ENCODE data around the gene SIAH3. TPM values are rescaled to one million over a fixed set of nuclear protein-coding genes. Genes with fewer than 3 reads are reported as not detected.

SIAH3 gene
- total RNA-seq, 4 donors from 2014 or later = not detected

DNA sequence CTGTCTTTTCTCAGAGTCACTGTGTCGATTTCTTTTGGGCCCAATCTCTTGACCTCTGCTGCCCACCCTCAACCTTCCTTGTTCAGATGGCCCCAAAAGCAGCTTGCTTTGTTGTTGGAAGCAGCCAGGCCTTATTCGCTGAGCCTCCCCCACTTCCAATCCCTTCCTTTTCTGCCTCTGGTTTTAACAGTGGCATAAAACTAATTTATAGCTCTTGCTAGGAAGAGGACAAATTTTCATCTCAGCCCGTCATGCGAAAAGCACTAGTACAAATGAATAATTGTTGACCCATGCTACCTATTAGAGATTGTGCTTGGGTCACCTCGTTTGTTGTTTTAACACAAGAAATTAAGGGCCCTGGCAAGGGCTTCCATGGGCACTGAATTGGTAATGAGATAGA lies 51.1 kb downstream of the SIAH3 start:
- H3K36me3 ChIP-seq = no peaks in the 10 kb centered on the region
- H3K4me1 ChIP-seq = no peaks in the 10 kb centered on the region
- no peak for DNase-seq
- intact Hi-C loops (cut with DNase I; ENCODE audit: low total_unique reads) (no loop called here), in situ Hi-C loops (cut with MboI; ENCODE audit: low pct_ligation_motif_present in 1 of 4, low pct_unique_long_range_greater_than_20kb in 1 of 4, low sequenced_read_pairs in 3 of 4) (no loop called here)
- H3K27me3 ChIP-seq = no peaks in the 10 kb centered on the region
- whole genome bisulfite sequencing, 2 donors (ENCODE audit: low coverage in 1 of 2) = 68 to 86% methylated on average over 5 of the region's 5 CpGs
- no peak overlapping the region for H3K27ac ChIP-seq
- no peaks in the 10 kb centered on the region for H3K9me3 ChIP-seq
- no peak overlapping the region for H3K4me3 ChIP-seq
- no peak for TF ChIP-seq POLR2A (IDR thresholded peaks at IDR 0.05)
- TF ChIP-seq EP300 (IDR thresholded peaks at IDR 0.05; ENCODE audit: low read depth) = no peak
- TF ChIP-seq, protein P1, sequence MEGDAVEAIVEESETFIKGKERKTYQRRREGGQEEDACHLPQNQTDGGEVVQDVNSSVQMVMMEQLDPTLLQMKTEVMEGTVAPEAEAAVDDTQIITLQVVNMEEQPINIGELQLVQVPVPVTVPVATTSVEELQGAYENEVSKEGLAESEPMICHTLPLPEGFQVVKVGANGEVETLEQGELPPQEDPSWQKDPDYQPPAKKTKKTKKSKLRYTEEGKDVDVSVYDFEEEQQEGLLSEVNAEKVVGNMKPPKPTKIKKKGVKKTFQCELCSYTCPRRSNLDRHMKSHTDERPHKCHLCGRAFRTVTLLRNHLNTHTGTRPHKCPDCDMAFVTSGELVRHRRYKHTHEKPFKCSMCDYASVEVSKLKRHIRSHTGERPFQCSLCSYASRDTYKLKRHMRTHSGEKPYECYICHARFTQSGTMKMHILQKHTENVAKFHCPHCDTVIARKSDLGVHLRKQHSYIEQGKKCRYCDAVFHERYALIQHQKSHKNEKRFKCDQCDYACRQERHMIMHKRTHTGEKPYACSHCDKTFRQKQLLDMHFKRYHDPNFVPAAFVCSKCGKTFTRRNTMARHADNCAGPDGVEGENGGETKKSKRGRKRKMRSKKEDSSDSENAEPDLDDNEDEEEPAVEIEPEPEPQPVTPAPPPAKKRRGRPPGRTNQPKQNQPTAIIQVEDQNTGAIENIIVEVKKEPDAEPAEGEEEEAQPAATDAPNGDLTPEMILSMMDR (IDR thresholded peaks at IDR 0.05) = no peak
- TF ChIP-seq POLR2AphosphoS5 (IDR thresholded peaks at IDR 0.05) = no peak

DNA sequence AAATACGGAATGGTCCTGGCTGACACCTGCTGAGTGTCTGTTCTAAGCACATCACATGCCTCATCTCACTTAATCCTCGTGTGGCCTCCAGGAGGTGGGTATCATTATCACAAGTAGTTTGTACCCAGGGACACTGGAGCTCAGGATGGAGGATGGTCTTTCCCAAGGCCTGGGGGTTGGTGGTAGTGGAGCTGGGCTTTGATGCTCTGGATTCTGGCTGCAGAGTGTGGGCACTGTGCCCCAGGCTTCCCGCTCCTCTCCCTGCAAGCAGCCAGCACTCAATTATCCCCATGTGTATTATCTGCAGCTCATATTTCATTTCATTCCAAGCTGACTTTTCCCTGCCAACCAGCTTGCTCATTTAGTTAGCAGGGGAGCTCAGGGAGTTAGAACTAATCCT lies 52.1 kb downstream of the SIAH3 start:
- no peak for DNase-seq
- H3K4me1 ChIP-seq = no peaks in the 10 kb centered on the region
- no peak for TF ChIP-seq POLR2A (IDR thresholded peaks at IDR 0.05)
- no peaks in the 10 kb centered on the region for H3K9me3 ChIP-seq
- H3K4me3 ChIP-seq = no peak overlapping the region
- in situ Hi-C loops (cut with MboI; ENCODE audit: low pct_ligation_motif_present in 1 of 4, low pct_unique_long_range_greater_than_20kb in 1 of 4, low sequenced_read_pairs in 3 of 4) (no loop called here), intact Hi-C loops (cut with DNase I; ENCODE audit: low total_unique reads) (no loop called here)
- no peak overlapping the region for H3K27ac ChIP-seq
- 71 to 90% methylated on average over 2 to 3 of the region's 3 CpGs for WGBS, 2 donors (ENCODE audit: low coverage in 1 of 2)
- no peaks in the 10 kb centered on the region for H3K36me3 ChIP-seq
- no peaks in the 10 kb centered on the region for H3K27me3 ChIP-seq

DNA sequence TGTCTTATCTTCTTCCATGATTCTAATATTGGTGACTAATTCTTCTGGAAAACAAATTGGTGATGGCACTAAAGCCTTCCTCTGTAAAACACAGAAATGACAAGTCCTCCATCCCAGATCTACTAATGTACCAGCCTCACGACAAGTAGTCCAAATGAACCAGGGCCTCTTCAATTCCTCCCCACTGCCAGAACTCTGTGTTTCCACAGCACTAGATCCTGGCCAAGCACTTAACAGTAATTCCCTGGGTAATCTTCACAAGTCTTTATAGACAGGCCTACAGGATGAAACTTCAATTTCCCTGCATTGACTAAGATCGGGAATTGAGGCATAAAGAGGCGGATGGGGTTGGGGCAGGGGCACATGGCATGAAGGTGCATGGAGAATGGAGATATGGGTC lies 52.7 kb downstream of the SIAH3 start:
- H3K4me1 ChIP-seq = no peaks in the 10 kb centered on the region
- H3K27me3 ChIP-seq = no peaks in the 10 kb centered on the region
- H3K9me3 ChIP-seq = no peaks in the 10 kb centered on the region
- intact Hi-C loops (cut with DNase I; ENCODE audit: low total_unique reads) (no loop called here), in situ Hi-C loops (cut with MboI; ENCODE audit: low pct_ligation_motif_present in 1 of 4, low pct_unique_long_range_greater_than_20kb in 1 of 4, low sequenced_read_pairs in 3 of 4) (no loop called here)
- no peak for DNase-seq
- no peak for TF ChIP-seq POLR2A (IDR thresholded peaks at IDR 0.05)
- TF ChIP-seq, protein P1 (IDR thresholded peaks at IDR 0.05) = no peak
- TF ChIP-seq POLR2AphosphoS5 (IDR thresholded peaks at IDR 0.05) = no peak
- TF ChIP-seq EP300 (IDR thresholded peaks at IDR 0.05; ENCODE audit: low read depth) = no peak
- H3K4me3 ChIP-seq = no peak overlapping the region
- no peak overlapping the region for H3K27ac ChIP-seq
- no peaks in the 10 kb centered on the region for H3K36me3 ChIP-seq
- 83 to 94% methylated on average over 1 to 3 of the region's 3 CpGs for WGBS, 2 donors (ENCODE audit: low coverage in 1 of 2)

DNA sequence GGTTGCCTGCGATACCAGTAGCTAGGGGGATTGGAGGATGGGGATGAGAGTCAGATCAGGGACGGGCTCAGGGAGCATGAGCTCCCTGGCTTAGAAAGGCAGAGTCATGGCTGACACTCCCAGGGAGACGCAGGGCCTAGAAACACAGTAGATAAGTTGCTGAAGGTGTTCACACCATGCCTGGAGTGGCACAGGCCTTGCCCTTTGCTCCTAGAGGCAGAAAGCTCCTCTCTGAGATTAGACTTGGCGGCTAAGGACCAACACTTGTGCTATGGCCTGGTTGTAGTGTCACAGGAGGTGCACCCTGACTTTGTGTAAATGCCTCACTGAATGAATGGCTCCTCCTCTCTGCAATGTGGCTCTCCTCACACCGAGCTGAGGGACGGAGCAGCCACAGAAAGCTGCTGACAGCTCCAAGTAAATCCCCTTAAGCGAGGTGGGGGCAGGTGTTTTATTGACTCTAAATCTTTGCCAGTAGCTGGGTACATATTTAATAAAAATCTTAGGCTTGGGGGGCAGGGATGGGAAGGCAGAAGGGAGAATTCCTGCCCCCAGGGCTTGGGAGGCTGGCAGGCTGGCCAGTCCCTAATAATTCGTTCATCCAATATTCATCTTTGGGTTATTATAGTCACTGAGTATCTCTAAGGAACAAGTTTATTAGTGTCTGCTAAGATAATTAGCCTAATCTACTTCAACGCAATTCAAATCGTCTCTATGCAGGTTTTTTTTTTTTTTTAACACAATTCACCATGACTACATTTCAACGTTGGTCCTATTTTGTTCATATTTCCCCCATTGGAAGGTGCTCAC lies 54.9 kb downstream of the SIAH3 start:
- Histone ChIP-seq H3K27me3 (no peaks in the 10 kb centered on the region), H3K4me1 (no peaks in the 10 kb centered on the region), H3K27ac (no peak overlapping the region), H3K36me3 (no peaks in the 10 kb centered on the region), H3K4me3 (no peak overlapping the region), H3K9me3 (no peaks in the 10 kb centered on the region)
- intact Hi-C loops (cut with DNase I; ENCODE audit: low total_unique reads) (no loop called here), in situ Hi-C loops (cut with MboI; ENCODE audit: low pct_ligation_motif_present in 1 of 4, low pct_unique_long_range_greater_than_20kb in 1 of 4, low sequenced_read_pairs in 3 of 4) (no loop called here)
- WGBS, 2 donors (ENCODE audit: low coverage in 1 of 2) = 69 to 83% methylated on average over 7 to 11 of the region's 11 CpGs
- DNase-seq = no peak
- no peak for TF ChIP-seq POLR2AphosphoS5 (IDR thresholded peaks at IDR 0.05)
- no peak for TF ChIP-seq EP300 (IDR thresholded peaks at IDR 0.05; ENCODE audit: low read depth)
- no peak for TF ChIP-seq POLR2A (IDR thresholded peaks at IDR 0.05)
- TF ChIP-seq, protein P1 (IDR thresholded peaks at IDR 0.05) = no peak

All from transverse colon (tissue), 4 donors.